DOHH2 (cell line): ENCODE data around the gene TCF3.

ENCODE experiments used
- EZH2phosphoT487 ChIP-seq: fragments of 200-600 bp; sonication (generic); IDR thresholded peaks from 2 replicates; pipeline ENCODE4 v1.6.1; 2017; ENCODE audit warnings: borderline replicate concordance, mild to moderate bottlenecking, antibody characterized with exemption, low read length, moderate library complexity, mixed read lengths
- TF ChIP-seq, protein P1 (sequence below): fragments of 200-600 bp; sonication (generic); IDR thresholded peaks from one replicate; pipeline ENCODE4 v1.5.1; 2014; ENCODE audit warnings: antibody characterized with exemption, mild to moderate bottlenecking, low read depth, low read length; ENCODE audit not compliant: poor library complexity, severe bottlenecking

- TF ChIP-seq, protein P1, sequence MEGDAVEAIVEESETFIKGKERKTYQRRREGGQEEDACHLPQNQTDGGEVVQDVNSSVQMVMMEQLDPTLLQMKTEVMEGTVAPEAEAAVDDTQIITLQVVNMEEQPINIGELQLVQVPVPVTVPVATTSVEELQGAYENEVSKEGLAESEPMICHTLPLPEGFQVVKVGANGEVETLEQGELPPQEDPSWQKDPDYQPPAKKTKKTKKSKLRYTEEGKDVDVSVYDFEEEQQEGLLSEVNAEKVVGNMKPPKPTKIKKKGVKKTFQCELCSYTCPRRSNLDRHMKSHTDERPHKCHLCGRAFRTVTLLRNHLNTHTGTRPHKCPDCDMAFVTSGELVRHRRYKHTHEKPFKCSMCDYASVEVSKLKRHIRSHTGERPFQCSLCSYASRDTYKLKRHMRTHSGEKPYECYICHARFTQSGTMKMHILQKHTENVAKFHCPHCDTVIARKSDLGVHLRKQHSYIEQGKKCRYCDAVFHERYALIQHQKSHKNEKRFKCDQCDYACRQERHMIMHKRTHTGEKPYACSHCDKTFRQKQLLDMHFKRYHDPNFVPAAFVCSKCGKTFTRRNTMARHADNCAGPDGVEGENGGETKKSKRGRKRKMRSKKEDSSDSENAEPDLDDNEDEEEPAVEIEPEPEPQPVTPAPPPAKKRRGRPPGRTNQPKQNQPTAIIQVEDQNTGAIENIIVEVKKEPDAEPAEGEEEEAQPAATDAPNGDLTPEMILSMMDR, result no peak
- no peak for TF ChIP-seq EZH2phosphoT487
Observed at GRCh38 chr19:1653300-1653628, 849 bp upstream of the TCF3 start.
